ENCODE results near the gene FKBP4.

FKBP4 gene

DNA sequence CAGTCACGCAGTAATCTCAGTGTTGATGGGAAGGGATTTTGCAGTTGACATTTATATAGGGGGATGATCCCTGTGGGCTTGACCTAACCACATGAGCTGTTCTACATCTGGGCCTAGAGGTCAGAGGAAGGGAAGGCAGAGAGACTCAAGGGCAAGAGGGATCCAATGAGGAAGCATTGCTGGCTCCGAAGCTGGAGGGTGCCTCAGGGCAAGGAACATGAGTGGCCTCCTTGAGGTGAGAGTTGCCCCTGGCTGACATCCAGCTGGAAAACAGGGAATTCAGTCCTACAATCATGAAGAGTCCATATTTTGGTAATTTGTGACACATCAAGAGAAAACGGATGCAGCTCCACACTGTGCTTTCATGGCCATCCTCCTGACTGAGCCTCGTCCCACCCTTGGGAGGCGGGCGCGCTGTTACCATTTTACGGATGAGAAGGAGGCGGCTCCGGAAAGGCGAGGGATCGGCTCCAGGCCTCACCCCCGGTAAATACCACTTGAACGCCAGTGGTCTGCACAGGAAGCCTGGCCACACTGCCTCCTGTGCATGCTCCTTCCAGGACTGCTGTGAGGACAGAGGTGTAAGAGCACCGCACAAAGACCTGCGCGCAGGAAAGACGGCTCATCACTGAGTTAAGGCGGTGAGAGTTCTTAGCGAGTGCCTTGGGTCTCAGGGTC lies 18.5 kb upstream of the FKBP4 start:
- no peak overlapping the region for H3K4me3 ChIP-seq (ENCODE audit: control insufficient read depth, low read depth, low read length)
- TF ChIP-seq, protein P1, sequence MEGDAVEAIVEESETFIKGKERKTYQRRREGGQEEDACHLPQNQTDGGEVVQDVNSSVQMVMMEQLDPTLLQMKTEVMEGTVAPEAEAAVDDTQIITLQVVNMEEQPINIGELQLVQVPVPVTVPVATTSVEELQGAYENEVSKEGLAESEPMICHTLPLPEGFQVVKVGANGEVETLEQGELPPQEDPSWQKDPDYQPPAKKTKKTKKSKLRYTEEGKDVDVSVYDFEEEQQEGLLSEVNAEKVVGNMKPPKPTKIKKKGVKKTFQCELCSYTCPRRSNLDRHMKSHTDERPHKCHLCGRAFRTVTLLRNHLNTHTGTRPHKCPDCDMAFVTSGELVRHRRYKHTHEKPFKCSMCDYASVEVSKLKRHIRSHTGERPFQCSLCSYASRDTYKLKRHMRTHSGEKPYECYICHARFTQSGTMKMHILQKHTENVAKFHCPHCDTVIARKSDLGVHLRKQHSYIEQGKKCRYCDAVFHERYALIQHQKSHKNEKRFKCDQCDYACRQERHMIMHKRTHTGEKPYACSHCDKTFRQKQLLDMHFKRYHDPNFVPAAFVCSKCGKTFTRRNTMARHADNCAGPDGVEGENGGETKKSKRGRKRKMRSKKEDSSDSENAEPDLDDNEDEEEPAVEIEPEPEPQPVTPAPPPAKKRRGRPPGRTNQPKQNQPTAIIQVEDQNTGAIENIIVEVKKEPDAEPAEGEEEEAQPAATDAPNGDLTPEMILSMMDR (conservative IDR thresholded peaks at IDR 0.05; ENCODE audit: control insufficient read depth, insufficient read depth, low read depth, low read length), result no peak
- no peak for DNase-seq (ENCODE audit: low read depth)

DNA sequence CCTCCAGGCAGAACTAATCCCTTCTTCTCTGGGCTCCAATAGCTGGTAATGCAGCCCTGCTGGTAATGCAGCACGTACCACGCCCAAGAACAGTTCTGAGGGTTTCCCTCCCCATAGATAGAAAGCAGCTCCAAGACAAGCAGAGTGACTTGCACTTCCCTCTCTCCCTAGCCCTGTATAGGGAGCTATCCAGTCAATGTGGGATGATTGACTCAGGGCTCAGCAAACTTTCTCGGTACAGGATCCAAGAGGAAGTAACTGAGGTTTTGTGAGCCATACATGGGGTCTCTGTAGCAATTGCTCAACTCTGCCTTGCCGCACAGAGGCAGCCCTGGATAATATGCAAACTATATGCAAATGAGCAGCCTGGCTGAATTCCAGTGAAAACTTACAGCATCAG lies 15.5 kb upstream of the FKBP4 start:
- TF ChIP-seq, protein P1 (conservative IDR thresholded peaks at IDR 0.05; ENCODE audit: control insufficient read depth, insufficient read depth, low read depth, low read length), result no peak
- no peak for DNase-seq (ENCODE audit: low read depth)

DNA sequence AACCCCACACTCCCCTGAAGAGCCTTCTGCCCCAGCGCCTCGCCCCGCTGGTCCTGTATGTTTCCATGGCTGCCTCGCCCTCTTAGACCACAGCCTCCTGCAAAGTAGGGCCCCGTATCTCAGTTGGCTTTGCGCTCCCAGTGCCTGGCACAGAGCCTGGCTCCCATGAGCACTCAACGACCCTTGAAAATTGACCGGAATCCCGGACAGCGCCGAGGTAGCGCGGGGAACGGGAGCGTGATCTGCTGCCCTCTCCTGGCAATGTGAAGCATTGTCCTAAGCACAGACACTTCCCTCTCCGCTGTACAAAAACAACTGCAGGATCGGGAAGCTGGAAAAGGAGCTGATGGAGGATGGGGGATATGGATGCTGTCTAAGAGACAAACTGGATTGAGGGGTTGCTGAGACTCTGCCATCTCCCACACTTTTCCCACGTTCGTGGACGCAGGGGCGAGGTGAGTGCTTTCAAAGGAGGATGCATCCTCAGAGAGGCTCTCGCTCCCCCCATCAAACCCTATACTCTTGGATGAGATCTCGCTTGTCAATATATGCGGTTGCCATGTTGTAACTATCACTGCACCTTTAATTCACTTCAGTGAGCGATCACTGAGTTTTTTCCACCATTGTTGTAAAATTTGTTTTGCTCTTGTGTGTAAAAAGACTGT lies 10.7 kb upstream of the FKBP4 start:
- peak; percentile 47 for DNase-seq (ENCODE audit: low read depth)
- TF ChIP-seq, protein P1 (conservative IDR thresholded peaks at IDR 0.05; ENCODE audit: control insufficient read depth, insufficient read depth, low read depth, low read length), result peak; percentile 93
- no peak overlapping the region for H3K4me3 ChIP-seq (ENCODE audit: control insufficient read depth, low read depth, low read length)

More for the DNA sequence above, 15.5 kb upstream of the FKBP4 start:
- H3K4me3 ChIP-seq (ENCODE audit: control insufficient read depth, low read depth, low read length), result no peak overlapping the region

DNA sequence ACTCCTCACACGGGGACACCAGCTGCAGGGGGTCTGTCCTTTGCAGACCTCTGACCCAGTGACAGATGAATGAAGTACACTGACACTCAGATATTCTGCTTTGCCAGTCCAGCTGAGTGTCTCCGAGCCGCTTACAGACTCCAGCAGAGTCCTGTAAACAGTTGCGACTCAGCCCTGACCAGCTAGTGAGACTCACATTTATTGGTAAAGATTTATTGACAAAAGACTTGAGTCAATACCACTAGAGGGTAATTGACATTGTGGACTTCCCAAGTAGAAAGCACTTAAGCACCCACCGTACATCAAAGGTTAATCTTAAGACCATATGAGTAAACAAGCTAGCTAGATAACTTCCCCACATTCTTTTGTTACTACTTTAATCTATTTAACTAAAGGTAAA lies 9.8 kb upstream of the FKBP4 start:
- TF ChIP-seq, protein P1 (conservative IDR thresholded peaks at IDR 0.05; ENCODE audit: control insufficient read depth, insufficient read depth, low read depth, low read length), result no peak
- no peak overlapping the region for H3K4me3 ChIP-seq (ENCODE audit: control insufficient read depth, low read depth, low read length)
- no peak for DNase-seq (ENCODE audit: low read depth)

DNA sequence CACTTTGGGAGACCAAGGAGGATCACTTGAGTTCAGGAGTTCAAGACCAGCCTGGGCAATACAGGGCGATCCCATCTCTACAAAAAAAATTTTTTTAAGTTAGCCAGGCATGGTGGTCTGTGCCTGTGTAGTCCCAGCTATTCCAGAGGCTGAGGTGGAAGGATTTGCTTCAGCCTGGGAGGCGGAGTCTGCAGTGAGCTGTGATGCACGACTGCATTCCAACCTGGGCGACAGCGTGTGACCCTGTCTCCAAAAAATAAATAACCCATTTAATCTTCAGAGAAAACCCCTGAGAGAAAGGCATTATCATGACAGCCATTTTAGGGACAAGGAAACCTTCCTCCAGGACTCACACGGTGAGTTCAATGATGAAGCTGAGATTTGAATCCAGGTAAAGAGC lies 3.7 kb upstream of the FKBP4 start:
- DNase-seq (ENCODE audit: low read depth), result no peak
- H3K4me3 ChIP-seq (ENCODE audit: control insufficient read depth, low read depth, low read length), result no peak overlapping the region

DNA sequence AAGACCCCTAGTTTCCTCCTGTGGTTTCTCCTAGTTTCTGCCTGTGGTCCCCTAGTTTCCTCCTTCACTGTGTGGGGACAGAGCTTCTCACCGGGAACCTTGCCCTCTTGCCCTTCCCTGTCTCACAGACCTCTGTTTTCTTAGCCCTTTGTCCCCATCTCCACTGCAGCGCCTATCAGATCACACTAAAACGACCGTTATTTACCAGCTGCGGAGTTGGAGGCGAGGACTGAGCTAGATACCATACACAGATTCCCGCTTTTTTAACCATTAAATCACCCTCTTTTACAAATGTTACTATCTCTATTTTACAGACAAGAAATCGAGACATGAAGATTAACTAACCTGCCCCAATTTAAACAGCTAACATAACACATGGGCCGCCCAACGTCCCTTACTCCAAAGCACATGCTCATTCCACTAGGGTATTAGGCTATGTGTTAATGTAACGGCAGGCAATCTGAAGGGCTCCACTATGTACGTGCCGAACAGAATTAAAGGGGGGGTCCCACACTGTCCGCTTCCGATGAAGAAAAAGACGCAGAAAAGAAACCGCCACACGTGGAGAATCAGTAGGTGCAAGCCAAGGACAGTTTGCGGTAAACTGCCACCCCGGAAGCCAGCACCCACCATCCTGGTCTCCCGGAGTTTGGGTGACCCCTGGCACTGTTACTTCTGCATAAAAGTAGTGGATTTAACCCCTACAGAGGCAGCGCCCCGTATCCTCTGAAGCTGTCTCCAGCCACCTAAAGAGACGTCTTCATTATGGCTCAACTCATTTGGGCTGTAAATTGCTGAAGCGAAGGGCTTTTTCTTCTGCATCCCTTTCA lies 1.9 kb upstream of the FKBP4 start:
- DNase-seq (ENCODE audit: low read depth), result no peak
- TF ChIP-seq, protein P1 (conservative IDR thresholded peaks at IDR 0.05; ENCODE audit: control insufficient read depth, insufficient read depth, low read depth, low read length), result no peak
- H3K4me3 ChIP-seq (ENCODE audit: control insufficient read depth, low read depth, low read length), result no peak overlapping the region

More for the DNA sequence above, 3.7 kb upstream of the FKBP4 start:
- TF ChIP-seq, protein P1 (conservative IDR thresholded peaks at IDR 0.05; ENCODE audit: control insufficient read depth, insufficient read depth, low read depth, low read length), result no peak
